Measurements from ENCODE around the gene CTXND2. TPM values are rescaled to one million over a fixed set of nuclear protein-coding genes. Genes with fewer than 3 reads are reported as not detected.
"Not testable (repeated sequence)": the region's sequence is repeated elsewhere in the genome, so short reads cannot be mapped to it uniquely, and the experiment has no call there.

Gene CTXND2
- total RNA-seq, 4 donors from 2014 or later, result not detected

GRCh38 chr1:150925080-150925479 lies 38.1 kb downstream of the CTXND2 start:
- H3K9me3 ChIP-seq, result no peaks in the 10 kb centered on the region
- peak overlapping the region in 1 of 4 donors; percentile 97 for H3K27ac ChIP-seq
- no peaks in the 10 kb centered on the region for H3K27me3 ChIP-seq
- TF ChIP-seq POLR2A (IDR thresholded peaks at IDR 0.05), result no peak
- TF ChIP-seq, protein P1, sequence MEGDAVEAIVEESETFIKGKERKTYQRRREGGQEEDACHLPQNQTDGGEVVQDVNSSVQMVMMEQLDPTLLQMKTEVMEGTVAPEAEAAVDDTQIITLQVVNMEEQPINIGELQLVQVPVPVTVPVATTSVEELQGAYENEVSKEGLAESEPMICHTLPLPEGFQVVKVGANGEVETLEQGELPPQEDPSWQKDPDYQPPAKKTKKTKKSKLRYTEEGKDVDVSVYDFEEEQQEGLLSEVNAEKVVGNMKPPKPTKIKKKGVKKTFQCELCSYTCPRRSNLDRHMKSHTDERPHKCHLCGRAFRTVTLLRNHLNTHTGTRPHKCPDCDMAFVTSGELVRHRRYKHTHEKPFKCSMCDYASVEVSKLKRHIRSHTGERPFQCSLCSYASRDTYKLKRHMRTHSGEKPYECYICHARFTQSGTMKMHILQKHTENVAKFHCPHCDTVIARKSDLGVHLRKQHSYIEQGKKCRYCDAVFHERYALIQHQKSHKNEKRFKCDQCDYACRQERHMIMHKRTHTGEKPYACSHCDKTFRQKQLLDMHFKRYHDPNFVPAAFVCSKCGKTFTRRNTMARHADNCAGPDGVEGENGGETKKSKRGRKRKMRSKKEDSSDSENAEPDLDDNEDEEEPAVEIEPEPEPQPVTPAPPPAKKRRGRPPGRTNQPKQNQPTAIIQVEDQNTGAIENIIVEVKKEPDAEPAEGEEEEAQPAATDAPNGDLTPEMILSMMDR (IDR thresholded peaks at IDR 0.05), result no peak
- 77 to 88% methylated on average over 23 of the region's 23 CpGs for WGBS, 2 donors
- intact Hi-C loops (cut with DNase I), result no loop called here
- no peak for DNase-seq
- peaks cover 0 to 32% (median 10%) of the 10 kb centered on the region in 3 donors for H3K4me1 ChIP-seq
- H3K36me3 ChIP-seq, result peaks cover 0 to 28% (median 5%) of the 10 kb centered on the region in 3 donors
- H3K4me3 ChIP-seq, result peak overlapping the region in 3 of 4 donors; percentile 86 to 97 (median 86)

DNA sequence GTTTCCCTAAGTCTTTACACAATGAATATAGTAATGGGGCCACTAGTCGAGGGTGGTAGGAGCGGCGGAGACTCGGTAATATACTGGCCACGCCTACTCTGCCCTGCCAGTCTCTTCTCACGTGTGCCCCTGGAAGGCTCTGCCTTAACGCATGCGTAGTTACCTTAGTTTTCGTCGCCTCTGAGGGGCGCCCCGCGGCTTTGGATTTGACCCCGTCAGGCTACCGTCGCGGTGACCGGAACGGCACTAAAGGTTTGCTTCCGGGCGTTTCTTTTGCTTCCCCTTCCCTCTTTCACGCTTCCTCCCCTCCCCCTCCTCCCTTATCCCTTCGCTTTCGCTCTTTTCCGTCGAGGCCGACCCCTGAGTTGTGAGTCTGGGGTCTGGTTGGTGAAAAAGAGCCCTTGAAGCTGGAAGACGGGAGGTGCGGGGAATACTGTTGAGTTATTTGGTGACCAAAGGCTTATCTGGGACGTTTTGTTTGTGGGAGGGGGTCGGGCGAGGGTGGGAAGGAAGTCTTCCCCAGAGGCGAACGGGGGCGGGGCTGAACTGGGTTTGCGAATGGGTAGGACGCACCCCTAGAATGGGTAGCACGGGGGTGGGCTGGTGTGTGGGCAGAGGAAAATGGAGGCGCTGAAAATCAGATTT lies 39.3 kb downstream of the CTXND2 start, which contains the start of gene SETDB1:
TSS of gene SETDB1 (plus strand) at position 267 of the 645 bp plus-strand sequence. CDS start 1,352 bp downstream, outside the sequence.
- peaks cover 0 to 32% (median 10%) of the 10 kb centered on the region in 3 donors for H3K4me1 ChIP-seq
- H3K9me3 ChIP-seq, result peaks cover 0 to 5% (median 0%) of the 10 kb centered on the region in 3 donors
- TF ChIP-seq POLR2A (IDR thresholded peaks at IDR 0.05), result peak in 1 of 4 donors; percentile 23
- TF ChIP-seq, protein P1 (IDR thresholded peaks at IDR 0.05), result peak in 2 of 6 experiments; percentile 14 to 52
- no peaks in the 10 kb centered on the region for H3K27me3 ChIP-seq
- peak within 1 kb of the TSS; percentile 62 to 97 (median 86) for H3K4me3 ChIP-seq
- peak; percentile 71 for DNase-seq
- H3K27ac ChIP-seq, result peak within 1 kb of the TSS; percentile 85 to 97 (median 90)
- 0 to 1% methylated on average over 33 to 39 of the region's 39 CpGs for WGBS, 2 donors
- intact Hi-C loops (cut with DNase I), result no loop called here
- H3K36me3 ChIP-seq, result peaks cover 5 to 40% (median 6%) of the 10 kb centered on the region in 3 donors

DNA sequence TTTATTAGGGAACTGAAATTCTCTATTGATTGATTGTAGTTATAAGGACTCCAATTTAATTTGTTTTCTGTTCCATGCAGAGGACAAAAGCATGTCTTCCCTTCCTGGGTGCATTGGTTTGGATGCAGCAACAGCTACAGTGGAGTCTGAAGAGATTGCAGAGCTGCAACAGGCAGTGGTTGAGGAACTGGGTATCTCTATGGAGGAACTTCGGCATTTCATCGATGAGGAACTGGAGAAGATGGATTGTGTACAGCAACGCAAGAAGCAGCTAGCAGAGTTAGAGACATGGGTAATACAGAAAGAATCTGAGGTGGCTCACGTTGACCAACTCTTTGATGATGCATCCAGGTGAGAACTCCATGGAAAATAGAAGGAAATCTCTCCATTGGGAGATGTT lies 40.7 kb downstream of the CTXND2 start:
- 74 to 79% methylated on average over 4 of the region's 4 CpGs for WGBS, 2 donors
- peaks cover 5 to 54% (median 6%) of the 10 kb centered on the region in 3 donors for H3K36me3 ChIP-seq
- no peak for DNase-seq
- H3K4me3 ChIP-seq, result no peak overlapping the region
- no peak overlapping the region for H3K27ac ChIP-seq
- peaks cover 0 to 26% (median 10%) of the 10 kb centered on the region in 3 donors for H3K4me1 ChIP-seq
- peaks cover 0 to 12% (median 0%) of the 10 kb centered on the region in 3 donors for H3K9me3 ChIP-seq
- intact Hi-C loops (cut with DNase I), result no loop called here
- TF ChIP-seq, protein P1 (IDR thresholded peaks at IDR 0.05), result no peak
- TF ChIP-seq POLR2A (IDR thresholded peaks at IDR 0.05), result no peak
- no peaks in the 10 kb centered on the region for H3K27me3 ChIP-seq

DNA sequence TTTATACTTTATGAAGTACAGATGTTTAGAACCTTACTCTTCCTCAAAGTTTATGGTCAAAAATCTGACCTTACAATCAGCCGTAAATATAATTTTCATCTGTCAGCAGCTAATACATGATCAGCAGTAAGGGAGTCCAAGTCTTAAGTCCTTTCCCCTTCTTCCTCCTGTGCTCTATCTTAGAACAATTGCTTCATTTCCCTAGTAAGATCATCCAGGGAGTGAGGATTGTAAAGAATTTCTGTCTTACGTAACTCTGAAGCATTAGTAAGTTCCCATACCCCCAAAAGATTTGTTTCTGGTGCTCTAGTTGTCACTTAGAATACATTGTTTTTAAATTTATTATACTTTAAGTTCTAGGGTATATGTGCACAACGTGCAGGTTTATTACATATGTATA lies 41.4 kb downstream of the CTXND2 start:
- Histone ChIP-seq H3K27me3 (no peaks in the 10 kb centered on the region), H3K4me3 (no peak overlapping the region), H3K9me3 (peaks cover 0 to 12% (median 0%) of the 10 kb centered on the region in 3 donors), H3K27ac (no peak overlapping the region), H3K4me1 (peaks cover 0 to 25% (median 10%) of the 10 kb centered on the region in 3 donors), H3K36me3 (peaks cover 5 to 60% (median 6%) of the 10 kb centered on the region in 3 donors)
- TF ChIP-seq POLR2A (IDR thresholded peaks at IDR 0.05), result no peak
- TF ChIP-seq, protein P1 (IDR thresholded peaks at IDR 0.05), result no peak
- DNase-seq, result no peak
- 94 to 98% methylated on average over 3 of the region's 3 CpGs for WGBS, 2 donors
- intact Hi-C loops (cut with DNase I), result no loop called here

- peaks cover 5 to 65% (median 6%) of the 10 kb centered on the region in 3 donors for H3K36me3 ChIP-seq
- 92 to 97% methylated on average over 5 to 6 of the region's 6 CpGs for WGBS, 2 donors
- intact Hi-C loops (cut with DNase I); H3K27ac ChIP-seq; H3K4me3 ChIP-seq; DNase-seq; H3K27me3 ChIP-seq: not testable (repeated sequence)
- peaks cover 0 to 12% (median 0%) of the 10 kb centered on the region in 3 donors for H3K9me3 ChIP-seq
- H3K4me1 ChIP-seq, result peaks cover 0 to 25% (median 10%) of the 10 kb centered on the region in 3 donors
Observed at GRCh38 chr1:150928775-150929174, 41.8 kb downstream of the CTXND2 start.

Measured in esophagus squamous epithelium (tissue), 5 donors.